ENCODE data around the gene INAFM2.

- TF ChIP-seq POLR2A (IDR thresholded peaks at IDR 0.05; ENCODE audit: low read depth), result no peak
- no peak for TF ChIP-seq CTCF (IDR thresholded peaks at IDR 0.05)
- TF ChIP-seq EP300 (IDR thresholded peaks at IDR 0.05), result no peak
- no peak for TF ChIP-seq POLR2AphosphoS5 (IDR thresholded peaks at IDR 0.05)
Measured at GRCh38 chr15:40290918-40291574, 32.4 kb upstream of the INAFM2 start.

All from esophagus muscularis mucosa (tissue), 4 donors.